NK-92 (cell line): ENCODE results near the gene CBX4.

Experiments used
- DNase-seq: peaks from one replicate; lab custom pipeline; 2025; ENCODE audit not compliant: unreplicated experiment; lab: John Stamatoyannopoulos, UW

CBX4 gene

DNA sequence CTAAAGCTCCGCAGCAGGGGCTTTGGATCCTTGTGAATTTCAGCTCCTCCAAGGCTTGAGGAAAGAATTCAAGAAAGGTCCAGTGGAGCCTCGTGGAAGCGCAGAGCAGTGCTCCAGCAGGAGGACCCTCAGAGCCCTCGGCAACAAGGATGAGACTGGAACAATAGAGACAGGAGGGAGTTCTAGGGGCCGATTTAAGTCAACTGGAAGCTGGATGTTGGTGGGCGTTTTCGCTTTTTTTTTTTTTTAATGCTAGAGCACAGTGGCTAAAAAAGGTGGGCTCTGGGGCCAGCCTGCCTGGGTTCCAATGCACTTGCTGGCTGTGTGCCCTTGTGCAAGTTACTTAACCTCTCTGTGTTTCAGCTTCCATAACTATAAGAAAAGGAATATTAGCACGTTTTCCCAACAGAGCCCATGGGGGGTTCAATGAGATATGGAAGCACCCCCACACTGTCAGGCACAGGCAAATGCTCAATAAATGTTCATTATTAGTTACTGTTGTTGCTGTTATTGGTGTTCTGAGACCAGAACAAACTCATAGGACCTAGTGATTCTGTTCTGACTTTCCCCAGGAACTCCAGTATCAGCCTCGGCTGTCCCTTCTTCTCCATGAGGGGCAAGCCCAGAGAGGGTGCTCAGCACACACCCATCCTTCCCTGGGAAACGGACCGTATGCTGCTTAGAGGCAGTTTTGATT, 37.1 kb downstream of the CBX4 start:
- DNase-seq, result no peak

DNA sequence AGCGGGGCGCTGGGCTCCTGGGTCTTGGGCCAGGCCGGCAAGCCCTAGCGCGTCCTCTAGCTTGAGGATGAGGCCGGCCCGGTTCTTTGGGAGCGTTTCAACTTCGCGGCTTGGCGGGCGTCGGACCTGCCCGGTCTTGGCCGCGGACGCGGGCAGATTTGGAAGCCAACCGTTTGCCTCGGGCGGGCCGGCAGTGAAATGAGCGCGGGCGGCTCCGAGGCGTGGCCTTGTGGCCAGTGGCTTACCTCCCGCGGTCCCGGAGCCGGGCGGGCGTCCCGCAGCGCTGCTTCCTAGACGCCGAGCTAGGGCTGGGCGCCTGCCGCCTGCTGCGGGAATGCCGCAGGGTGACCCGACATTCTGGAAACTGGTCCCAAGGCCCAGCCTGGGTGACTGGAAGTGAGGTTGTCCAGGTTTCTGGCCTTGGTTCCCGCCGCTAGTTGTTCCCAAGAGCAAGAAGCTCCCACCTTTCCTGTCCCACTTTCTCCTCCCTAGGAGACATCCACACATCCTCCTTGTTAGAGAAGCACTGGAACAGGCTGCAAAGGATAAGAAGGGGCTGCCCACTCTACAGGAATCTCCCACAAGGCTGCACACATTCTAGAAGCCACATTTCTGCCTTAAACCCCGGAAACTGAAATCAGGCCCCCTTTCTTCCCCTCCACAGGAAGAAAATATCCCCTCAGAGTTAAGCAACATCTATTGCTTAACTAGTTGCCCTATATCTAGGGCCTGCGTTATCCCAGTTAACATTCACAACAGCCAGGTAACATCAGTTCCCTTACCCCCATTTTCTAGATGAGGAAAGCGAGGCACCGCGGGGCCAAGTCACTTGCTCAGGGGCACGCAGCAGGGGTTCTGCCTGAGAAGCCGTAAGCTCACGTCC, 37.8 kb downstream of the CBX4 start:
- DNase-seq, result no peak

DNA sequence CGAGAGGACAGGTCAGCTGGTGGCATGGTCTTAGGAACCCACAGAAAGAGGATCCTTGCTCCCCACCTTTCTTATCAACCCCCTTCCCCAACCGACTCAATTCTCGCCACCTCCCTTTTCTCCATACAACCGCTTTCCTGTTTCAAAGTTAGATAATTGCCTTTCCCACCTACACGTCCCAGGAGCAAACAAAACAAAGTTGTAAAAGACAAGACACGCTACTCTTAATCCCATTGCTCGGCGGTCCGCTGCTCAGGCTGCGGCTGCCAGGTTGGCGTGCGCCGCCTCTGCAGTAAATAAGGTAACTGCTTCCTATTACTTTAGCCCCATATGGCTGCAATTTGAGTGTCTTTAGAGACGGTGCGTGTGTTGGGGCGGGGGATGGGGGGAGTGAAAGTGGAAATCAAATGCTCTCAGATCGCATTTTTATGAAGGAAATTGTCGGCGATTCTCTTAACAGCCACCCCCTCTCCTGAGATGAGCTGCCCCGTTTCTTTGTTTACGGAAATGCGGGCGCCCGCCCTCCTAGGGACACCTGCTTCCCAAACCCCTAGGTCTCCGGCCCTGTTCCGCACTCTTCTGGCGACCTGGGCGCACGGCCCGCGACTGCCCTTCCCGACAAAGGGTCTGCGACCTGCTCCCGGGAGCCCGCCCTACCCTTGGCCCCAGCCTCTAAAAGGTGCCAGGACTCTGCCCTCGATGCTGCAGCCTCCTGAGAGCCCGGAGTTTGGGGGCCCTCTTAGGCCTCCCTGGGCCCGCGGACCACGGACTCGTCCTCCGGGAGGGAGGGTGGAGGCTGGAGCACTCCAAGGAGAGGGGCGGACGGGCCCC, 38.7 kb downstream of the CBX4 start:
- no peak for DNase-seq

DNA sequence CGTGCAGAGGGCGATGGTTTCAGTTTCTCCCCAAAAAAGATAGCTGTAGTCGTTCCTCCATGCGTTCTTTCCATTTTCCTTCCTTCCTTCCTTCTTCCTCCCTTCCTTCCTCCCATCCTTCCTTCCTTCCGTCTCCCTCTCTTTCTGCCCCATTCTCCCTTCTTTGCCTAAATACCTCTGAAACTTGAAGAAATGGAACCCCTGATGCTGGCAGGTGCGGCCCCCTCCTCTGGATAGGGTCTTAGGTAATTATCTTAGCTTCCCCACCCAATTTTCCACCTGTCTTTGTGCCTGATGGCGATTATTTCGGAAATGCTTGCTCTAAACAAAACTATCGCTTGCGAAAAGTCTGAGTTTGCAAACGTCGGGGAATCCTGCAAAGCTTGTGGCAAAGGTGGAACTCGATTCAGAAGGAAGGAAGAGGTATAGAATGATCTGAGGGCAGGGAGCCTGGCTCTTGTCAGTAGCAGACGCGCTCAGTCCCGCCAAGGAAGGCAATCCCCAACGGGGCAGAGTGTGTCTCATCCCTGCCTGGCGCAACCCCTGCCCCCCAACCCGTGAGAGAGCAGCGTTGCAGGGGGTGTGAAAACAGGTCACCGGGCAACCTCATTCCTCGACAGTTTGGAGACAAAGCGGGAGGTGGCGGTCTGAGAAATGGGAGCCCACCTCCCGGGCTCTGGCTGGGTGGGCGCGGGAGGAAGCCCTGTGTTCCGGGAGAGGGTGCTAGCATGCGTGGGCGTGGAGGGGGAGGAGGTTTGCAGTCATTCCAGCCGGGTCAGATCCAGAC, 39.5 kb downstream of the CBX4 start:
- no peak for DNase-seq

DNA sequence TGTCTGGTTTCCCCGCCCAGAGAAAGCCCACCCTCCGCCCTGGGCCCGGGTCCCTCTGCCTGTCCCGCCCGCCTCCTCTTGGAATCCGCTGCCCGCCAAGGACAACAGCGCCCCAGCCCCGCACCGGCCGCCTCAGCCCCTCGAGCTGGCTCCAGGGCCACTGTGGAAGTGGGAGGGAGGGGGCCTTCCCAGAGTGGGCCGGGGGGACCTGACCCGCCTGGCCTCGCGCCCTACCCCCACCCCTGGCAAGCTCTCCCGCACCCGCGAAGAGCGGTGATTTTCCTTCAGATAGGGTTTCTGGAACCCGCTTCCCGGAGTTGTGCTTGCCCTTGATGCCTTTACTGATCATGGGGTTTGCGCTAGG, 40.1 kb downstream of the CBX4 start:
- DNase-seq, result no peak

DNA sequence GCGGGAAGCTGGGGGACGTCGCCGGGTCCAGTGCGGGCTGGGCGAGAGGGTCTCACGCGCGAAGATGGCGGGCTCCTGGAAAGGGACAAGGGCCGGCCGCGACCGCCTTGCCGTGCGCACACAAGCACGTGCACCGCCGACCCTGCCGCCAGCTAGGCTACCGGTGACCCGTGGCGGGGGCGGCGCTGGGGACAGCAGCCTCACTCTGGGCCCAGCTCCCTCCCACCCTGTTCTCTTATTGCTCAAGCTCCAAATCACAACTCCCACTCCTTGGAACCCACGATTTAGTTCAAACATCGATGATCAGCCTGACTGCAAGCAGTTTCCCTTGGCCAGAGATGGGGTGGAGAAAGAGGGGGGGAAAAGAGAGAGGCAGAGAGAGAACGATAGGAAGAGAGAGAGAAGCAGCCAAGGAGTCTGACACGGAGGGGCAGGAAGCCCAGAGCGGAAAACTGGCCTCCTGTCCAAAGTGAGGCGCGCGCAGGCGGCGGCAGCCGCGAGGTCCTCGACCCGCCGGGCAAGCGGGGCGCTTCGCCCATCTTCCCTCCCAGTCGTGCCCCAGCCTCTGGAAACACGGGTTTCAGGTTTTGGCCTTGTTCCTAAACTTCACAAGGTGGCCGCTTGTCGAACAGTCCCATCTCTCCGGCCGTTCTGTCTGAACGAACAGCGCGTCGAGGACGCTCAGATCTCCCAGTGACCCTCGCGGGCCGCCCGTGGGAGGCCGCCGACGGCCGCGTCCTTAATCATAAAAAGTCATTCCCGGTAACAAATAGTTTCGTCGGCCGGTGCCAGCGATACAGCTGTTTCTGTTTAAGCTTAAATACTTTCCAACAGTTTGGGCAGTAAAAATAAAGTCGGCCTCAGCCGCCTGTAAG, 40.7 kb downstream of the CBX4 start:
- no peak for DNase-seq

DNA sequence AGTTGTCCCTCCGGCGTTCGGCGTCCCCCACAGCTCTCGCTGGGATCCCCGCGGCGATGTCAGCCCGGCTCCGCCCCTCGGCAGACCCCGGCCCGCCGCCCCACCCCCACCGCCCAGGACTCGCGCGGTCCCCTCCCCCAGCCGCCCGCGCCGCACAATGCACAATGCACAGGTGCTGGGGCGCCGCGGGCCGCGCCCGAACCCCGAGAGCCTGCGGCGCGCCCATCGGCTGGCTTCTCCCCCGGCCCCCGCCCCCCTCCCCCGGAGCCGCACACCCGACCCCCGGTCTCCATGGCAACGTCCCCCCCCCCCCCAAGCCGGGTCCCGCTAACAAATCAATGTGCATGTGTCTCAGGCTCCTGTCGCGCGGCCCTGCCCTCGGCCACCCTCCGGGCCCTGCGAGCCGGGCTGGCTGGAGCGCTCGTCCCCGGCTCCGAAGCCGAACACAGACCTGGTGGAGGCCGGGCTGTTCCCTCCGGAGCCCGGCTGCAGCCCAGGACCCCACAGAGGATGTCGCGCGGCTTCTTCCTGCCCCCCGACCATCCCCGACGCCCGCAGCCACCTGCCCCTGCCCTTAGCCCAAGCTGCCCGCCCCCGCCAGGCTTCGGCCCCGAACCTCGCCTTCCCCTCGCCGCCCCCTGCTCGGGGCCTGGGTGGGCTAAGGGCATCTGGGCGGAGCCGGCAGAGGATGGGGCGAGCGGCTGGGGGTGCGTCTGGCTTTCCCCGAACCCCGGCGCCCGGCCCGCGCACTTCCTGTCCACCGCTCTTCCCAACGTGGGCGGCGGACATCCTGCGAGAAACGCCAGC, 41.5 kb downstream of the CBX4 start:
- DNase-seq, result no peak

DNA sequence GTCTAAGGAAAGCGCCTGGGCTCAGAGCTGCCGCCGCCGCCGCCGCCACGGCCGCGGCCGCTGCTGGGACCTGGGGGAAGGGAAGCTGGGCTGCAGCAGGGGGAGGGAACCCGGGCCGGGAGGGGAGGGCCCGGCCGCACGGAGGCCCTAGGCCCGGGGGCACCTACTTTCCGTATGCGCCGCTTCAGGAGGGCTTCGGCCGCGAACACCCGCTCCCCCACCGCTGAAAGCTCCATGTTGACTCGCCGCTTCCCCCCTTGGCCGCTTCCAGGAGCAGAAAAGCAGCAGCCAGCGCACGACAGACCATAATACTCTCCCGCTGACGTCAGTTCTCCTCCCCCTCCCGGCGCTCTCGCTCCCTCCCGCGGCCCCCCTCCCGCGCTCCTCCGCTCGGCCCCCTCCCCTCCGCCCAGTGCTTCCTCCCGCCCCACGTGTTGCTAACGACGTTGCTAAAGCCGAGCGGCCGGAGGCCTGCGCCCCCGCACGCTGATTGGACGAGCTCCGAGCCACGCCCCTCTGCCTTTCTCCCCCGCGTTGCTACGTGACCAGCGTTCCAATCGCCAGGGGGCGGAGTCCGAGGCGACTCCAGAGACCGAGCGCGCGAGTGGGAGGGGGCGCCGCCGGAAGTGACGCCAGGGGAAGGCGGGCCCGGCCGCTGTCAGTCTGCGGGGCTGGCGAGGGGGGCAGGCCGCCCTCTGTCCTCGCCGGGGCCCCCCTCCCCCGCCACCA, 42.3 kb downstream of the CBX4 start, which contains the start of gene CBX8:
TSS of gene CBX8 (minus strand) at position 315 of the 729 bp plus-strand sequence. CDS start at position 236, 79 bp downstream.
- peak; percentile 88 for DNase-seq

DNA sequence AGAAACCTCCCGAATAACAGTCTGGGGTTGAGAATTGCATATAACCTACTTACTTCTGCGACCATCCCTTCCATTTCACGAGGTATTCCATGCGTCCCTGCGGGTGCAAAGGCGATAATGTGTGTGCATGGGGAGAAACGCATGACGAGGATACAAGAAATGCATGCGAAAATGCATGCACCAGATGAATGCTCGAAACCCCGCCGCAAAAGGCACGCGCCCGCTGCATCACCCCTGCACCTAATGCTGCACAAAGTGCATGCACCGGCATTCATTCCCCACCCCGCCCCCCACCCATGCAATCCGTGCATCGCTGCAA, 42.8 kb downstream of the CBX4 start:
- no peak for DNase-seq

DNA sequence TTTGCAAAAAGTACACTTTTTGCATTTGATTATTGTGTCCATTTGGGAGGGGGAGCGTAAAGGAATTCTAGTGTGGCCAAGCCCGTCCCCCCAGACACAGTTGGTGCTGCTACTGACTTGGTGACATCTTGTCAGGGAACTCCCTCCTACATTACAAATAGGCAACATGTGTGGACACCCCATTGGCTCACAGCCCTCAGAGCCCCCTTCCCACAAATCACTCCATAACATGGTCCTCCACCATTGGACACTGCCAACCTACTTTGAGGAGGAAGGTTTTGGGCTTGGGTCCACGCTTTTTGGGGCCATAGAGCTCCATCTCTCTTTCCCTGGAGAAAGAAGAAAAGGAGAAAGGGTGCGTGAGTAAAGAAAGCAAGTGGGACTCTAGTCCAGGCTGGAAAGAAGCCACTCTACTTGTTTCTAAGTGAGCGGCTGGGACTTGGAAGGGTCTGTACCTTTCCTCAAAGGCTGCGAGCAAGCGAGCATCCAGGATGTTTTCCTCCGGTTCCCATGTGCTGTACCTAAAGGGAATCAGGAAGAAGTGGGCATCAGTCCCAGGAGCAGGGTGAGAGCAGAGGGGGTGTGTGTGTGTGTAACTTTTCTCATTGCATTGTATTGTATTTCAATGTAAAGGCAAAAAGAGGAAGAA, 43.3 kb downstream of the CBX4 start:
- no peak for DNase-seq

DNA sequence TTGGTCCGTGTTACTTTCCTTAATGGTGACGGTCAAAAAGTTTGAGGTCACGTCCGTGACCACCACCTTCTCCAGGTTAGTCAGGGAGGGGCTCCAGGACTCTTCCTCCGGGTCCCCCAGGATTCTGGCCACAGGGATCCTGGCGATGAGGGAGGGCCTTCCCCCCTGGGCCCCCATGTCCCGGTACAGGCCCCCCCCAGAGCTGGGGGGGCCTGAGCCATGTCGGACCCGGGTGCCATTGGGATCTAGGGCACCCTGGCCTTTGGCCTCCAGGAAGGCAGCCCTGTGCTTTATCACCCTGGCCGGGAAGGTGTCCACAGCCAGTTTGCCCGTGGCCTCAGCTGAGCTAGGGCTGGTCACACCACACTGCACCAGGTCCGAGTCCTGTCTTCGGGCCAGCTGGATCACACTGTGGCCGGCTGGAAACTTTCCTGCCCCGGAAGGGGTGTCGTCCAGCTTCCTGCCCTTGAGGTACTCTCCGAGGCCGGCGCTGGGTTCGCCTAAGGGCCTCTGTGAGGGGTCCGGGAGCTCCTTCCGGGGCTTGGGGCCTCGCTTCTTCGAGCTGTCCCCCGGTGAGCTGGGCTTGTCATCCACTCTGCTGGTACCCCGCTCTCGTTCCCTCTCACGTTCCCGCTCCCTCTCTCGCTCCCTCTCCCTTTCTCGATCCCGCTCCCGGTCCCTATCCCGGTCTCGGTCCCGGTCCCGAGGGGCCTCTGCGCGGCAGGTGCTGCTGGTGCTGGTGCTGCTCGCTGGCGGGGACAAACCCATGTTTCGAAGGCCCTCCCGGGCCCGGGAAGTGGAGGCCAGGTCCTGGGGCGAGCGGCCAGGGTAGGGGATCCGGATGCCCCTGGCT, 44.4 kb downstream of the CBX4 start:
- DNase-seq, result no peak

DNA sequence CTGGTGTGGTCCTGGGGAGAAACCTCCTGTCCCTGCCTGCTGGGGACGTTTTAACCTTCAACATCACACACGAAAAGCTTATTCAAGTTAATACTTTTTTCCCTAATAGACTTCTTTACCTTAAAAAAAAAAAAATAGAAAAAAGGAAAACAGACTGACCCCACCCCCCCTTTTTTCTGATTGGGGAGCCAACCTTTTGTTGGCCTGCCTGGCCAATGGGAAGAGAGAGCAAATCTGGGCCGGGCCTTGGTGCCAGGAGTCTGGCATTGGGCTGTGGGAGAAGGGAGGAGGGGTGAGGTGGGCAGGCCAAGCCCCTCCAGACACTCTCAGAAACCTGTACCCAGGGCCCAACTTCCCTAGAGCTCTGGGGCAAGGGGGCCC, 45.3 kb downstream of the CBX4 start:
- DNase-seq, result no peak

DNA sequence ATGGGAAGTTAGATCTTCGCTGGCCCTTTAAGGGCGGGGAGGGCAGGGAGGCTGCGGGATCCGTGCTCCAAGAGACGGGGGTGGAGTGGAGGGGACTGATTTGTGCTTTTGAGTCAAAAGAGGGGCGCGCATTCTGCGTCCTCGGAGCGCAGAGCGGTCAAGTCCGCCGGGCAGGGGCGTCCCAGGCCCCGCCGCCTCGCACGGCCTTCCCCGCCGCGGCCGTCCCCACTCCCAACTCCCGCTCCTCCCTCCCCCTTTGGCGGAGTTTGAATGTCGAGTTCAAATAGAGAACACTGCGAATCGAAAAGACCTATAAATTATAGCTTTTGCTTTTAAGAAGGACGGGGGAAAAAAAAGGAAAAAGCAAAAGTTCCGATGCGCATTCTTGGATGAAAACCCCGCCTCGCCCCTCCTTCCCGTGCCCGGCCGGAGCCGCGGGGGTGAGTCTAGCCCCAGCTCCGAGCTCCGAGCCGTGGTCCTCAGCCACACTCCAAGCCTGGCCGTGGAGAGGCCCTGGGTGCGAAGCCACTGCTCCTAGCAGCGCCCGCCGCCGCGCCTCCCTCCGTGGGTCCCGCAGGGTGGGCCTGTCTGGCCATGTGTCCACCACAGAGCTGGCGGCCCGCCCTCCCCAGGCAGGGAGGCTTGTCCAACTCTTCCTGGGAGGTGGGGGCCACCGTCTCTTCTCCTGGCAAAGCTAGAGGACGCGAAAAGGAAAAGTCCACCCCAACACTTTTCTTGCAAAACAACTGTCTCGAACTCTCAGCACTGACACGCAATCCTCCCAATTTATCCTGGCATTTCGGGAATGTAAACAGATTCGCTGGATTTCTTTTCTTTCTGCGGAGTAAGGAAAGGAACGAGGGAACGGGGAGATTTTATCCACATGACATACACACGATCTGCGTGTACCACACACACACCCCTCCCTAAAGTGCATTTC, 46.0 kb downstream of the CBX4 start:
- no peak for DNase-seq

DNA sequence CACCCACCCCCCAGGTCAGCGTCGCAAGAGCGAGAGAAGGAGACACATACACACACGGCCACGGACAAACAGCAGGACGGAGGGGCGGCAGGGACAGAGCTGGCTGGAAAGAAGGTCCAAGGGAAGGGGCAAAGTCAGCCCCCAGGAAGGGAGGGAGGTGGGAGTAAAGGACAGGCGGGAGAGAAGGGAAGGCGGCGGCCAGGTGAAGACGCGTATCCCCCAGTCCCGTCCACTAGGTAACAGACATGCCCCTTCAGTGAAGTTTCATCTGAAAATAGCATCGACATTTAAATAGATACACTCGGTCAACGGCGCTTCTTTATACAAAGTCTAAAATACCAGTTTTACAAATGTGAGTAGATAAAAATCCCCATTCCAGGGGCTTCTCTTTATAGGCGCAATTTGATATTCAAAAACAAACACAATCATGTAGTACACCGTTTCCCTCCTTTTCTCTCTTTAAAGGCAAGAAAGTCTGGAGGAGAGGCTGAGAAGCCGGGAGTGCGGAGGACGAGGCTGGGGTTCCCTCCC, 46.8 kb downstream of the CBX4 start:
- DNase-seq, result no peak

DNA sequence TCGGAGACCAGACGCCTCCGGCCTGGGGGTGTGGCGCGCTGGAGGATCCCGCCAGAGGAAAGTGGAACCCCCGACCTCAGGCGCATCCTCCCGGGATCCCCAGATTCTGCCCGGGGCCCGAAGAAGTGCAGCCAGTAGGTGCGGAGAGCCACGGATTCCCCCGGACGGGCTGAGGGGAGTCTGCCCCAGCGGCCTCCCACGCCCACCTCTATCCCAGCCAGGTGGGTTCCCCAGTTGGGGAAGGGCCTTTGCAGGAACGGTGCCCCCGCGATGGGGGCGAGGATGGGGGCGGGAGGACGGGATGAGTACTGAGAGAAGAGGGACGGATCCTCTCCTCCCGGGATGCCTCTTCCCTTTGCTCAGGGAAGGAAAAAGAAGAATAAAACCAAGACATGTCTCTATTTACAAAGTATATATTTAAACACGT, 47.5 kb downstream of the CBX4 start:
- no peak for DNase-seq
